Mammary epithelial cell (primary cell): ENCODE data around the gene TROAP.

Source experiments
- CTCF ChIP-seq, 2 donors: IDR thresholded peaks in 1 of 2; conservative IDR thresholded peaks in 1 of 2; 2 replicates each; pipeline ENCODE4 v1.5.1; 2011 to 2012; ENCODE audit warnings: inconsistent platforms in 2 of 2, low read length in 2 of 2, mild to moderate bottlenecking in 2 of 2, control low read depth in 1 of 2, low read depth in 1 of 2; ENCODE audit not compliant: insufficient read depth in 1 of 2; ENCODE audit errors: extremely low read depth in 1 of 2
- EZH2 ChIP-seq: IDR thresholded peaks from 2 replicates; pipeline ENCODE4 v1.6.1; 2012; ENCODE audit warnings: low read length, inconsistent platforms, borderline replicate concordance

GRCh38 chr12:49276304-49277290 is 46.5 kb upstream of the TROAP start:
- no peak for TF ChIP-seq CTCF (conservative IDR thresholded peaks at IDR 0.05 in 1 of 2, IDR thresholded peaks at IDR 0.05 in 1 of 2; ENCODE audit: extremely low read depth in 1 of 2, insufficient read depth in 1 of 2, low read depth in 1 of 2, low read length in 2 of 2)
- no peak for TF ChIP-seq EZH2
